D721Med (cell line): ENCODE measurements around the gene FARSA.
A peak's percentile ranks its signal among the peaks of the same experiment; 100 is the strongest.
"Not testable (repeated sequence)": the region's sequence is repeated elsewhere in the genome, so short reads cannot be mapped to it uniquely, and the experiment has no call there.

ENCODE experiments used
- DNase-seq: peaks from one replicate; pipeline ENCODE4 v3.0.0; 2011; ENCODE audit warnings: low spot score; ENCODE audit not compliant: insufficient read length
- FAIRE-seq: peaks from 2 replicates; lab custom pipeline; 2011; peaks lifted over from hg19 to GRCh38; lab: Jason Lieb, UNC
- TF ChIP-seq, protein P1 (sequence below): IDR thresholded peaks from 2 replicates; pipeline ENCODE4 v1.5.1; 2012; ENCODE audit warnings: mild to moderate bottlenecking, control low read depth; ENCODE audit not compliant: insufficient read depth; ENCODE audit errors: missing control alignments

FARSA gene

GRCh38 chr19:12933287-12934072 lies at the start of gene FARSA:
TSS of gene FARSA (minus strand) at chr19:12933711. CDS start at chr19:12933696, 15 bp downstream.
- TF ChIP-seq, protein P1, sequence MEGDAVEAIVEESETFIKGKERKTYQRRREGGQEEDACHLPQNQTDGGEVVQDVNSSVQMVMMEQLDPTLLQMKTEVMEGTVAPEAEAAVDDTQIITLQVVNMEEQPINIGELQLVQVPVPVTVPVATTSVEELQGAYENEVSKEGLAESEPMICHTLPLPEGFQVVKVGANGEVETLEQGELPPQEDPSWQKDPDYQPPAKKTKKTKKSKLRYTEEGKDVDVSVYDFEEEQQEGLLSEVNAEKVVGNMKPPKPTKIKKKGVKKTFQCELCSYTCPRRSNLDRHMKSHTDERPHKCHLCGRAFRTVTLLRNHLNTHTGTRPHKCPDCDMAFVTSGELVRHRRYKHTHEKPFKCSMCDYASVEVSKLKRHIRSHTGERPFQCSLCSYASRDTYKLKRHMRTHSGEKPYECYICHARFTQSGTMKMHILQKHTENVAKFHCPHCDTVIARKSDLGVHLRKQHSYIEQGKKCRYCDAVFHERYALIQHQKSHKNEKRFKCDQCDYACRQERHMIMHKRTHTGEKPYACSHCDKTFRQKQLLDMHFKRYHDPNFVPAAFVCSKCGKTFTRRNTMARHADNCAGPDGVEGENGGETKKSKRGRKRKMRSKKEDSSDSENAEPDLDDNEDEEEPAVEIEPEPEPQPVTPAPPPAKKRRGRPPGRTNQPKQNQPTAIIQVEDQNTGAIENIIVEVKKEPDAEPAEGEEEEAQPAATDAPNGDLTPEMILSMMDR = no peak
- FAIRE-seq = no peak
- peak; percentile 82 for DNase-seq

GRCh38 chr19:12983091-12983490 lies 49.6 kb upstream of the FARSA start:
- TF ChIP-seq, protein P1 = no peak

DNA sequence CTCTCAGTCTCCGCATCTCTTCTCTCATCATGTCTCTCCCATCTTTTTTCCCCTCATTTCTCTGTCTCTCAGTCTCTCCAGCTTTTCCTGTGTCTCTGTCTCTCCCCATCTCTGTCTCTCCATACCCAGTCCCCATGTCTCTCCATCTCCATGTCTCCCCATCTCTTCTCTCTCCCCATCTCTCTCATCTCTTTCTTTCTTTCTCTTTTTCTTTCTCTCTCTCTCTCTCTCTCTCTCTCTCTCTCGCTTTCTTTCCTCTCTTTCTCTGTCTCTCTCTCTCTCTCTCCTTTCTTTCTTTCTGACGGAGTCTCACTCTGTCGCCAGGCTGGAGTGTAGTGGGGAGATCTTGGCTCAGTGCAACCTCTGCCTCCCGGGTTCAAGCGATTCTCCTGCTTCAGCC lies 49.1 kb upstream of the FARSA start:
- DNase-seq (no peak), FAIRE-seq (no peak)
- TF ChIP-seq, protein P1 = no peak

More at GRCh38 chr19:12983091-12983490, 49.6 kb upstream of the FARSA start:
- FAIRE-seq = no peak
- DNase-seq = no peak

- TF ChIP-seq, protein P1 = no peak
- no peak for DNase-seq
- no peak for FAIRE-seq
Observed at GRCh38 chr19:12979974-12980373, 46.5 kb upstream of the FARSA start.

DNA sequence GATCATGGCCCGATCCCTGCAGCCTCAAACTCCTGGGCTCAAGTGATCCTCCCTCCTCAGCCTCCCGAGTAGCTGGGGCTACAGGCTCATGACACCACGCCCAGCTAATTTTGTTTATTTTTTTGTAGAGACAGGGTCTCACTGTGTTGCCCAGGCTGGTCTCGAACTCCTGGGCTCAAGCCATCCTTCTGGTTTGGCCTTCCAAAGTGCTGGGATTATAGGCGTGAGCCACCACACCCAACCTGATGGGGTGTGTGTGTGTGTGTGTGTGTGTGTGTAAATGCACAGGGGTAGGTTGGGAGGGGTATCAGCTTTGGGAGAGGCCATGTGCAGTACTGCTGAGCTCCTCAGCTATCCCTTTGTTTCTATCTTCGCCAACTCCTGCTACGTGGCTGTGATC lies 42.6 kb upstream of the FARSA start:
- FAIRE-seq = not testable (repeated sequence)

DNA sequence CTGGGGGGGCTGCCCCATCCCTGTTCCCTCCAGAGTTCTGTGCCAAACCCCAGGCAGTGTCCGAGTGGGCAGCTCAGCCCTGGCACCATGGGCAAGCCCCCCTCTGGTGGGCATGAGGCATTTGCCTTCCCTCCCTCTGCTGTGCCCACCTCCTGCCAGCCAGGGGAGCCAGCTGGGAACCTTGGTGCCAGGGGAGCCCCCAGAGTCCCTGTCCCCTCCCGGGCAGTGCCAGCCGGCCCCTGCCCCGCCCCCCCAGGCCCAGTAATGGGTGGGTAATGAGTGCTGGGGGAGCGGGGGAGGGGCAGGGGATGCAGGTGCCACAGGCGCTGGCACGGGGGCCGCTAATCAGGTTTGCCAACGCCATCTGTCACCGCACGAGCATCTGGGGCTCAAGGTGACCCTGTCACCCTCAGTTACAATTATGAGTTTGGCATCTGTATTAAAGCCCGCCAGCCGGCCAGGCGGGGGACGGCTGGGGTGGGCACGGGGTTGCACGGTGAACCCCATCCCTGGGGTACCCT lies 41.8 kb upstream of the FARSA start:
- no peak for DNase-seq
- FAIRE-seq = no peak
- TF ChIP-seq, protein P1 = no peak

More for the DNA sequence above, 42.6 kb upstream of the FARSA start:
- not testable (repeated sequence) for DNase-seq

DNA sequence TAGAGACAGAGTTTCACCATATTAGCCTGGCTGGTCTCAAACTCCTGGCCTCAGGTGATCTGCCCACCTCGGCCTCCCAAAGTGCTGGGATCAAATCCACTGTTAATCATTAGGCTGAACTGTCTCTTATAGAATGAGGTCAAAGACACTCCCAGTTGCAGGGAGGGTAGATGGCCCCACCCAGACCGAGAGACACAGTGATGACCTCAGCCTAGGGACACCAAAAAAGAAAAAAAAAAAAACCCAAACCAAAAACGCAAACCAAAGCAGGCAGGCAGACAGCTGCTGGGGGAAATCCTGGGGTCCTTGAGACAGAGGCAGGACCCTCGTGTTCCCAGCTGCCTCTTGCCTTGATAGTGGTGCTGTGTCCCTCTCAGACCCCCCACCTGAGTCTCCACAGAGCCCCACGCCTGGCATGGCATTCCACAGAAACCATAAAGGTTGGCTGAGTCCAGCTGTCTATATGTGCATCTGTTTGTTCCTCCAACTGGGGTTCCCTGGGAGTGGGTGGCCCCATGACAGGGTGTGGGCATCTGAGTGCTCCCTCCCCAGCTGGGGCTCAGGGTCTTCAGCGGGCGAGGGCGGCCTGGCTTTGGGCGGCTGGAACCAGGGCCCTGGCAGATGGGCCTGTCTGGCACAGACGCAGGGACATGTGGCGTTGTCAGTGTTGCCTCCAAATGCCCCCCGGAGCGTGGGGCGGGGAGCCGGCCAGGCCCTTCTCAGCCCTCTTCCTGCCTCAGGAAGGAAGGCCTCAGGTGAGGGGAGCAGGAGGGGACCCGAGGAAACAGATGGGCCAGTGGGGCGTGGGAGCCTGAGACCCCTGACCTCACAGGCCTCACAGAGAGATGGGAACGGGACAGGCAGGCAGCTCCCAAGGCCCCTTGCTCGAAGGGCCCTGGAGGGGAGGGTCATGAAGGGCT lies 41.0 kb upstream of the FARSA start:
- TF ChIP-seq, protein P1 = no peak
- DNase-seq (no peak), FAIRE-seq (no peak)
